IMR-90 (cell line): ENCODE measurements around the gene SNAPC2. TPM values are rescaled to one million over a fixed set of nuclear protein-coding genes. Genes with fewer than 3 reads are reported as not detected.

Experiments
- ATAC-seq: fragments of 200-7000 bp; cut with Tn5 transposase; 2 replicates; pipeline ENCODE4 v1.9.1; 2020; ENCODE audit warnings: low read depth, mild to moderate bottlenecking, moderate library complexity
- BruUV-seq: library from RNA; stranded (reverse); fragments of 400-500 nt; replicated peaks from 2 replicates; lab custom pipeline; 2021; lab: Mats Ljungman, UMichigan
- CTCF ChIA-PET: fragments of 300-600 bp; formaldehyde crosslinking; extraction: SDS; loops from one replicate; lab custom pipeline; 2021; ENCODE audit warnings: antibody characterized with exemption; lab: Yijun Ruan, JAX
- POLR2A ChIA-PET: fragments of 300-600 bp; sonication (Branson Sonifier 250); formaldehyde crosslinking; loops from one replicate; lab custom pipeline; 2022; ENCODE audit warnings: antibody characterized with exemption; ENCODE audit not compliant: unreplicated experiment; lab: Charles Lee
- DNase-seq: peaks from one replicate; pipeline ENCODE4 v3.0.0; 2013
- H2AFZ ChIP-seq: replicated peaks from 2 replicates; pipeline ENCODE3; 2013; ENCODE audit warnings: low read length, mild to moderate bottlenecking; ENCODE audit not compliant: poor library complexity
- H2AK5ac ChIP-seq: 2 replicates; pipeline ENCODE4 v1.6.1; 2013; ENCODE audit warnings: low read depth, low read length, inconsistent platforms
- H2AK9ac ChIP-seq: replicated peaks from 2 replicates; pipeline ENCODE3; 2013; ENCODE audit warnings: mild to moderate bottlenecking, low read depth, low read length, moderate library complexity; ENCODE audit not compliant: poor library complexity
- H2BK120ac ChIP-seq: 2 replicates; pipeline ENCODE4 v1.6.1; 2013; ENCODE audit warnings: low read depth, low read length, inconsistent platforms
- H2BK15ac ChIP-seq: 3 replicates; pipeline ENCODE4 v1.6.1; 2013; ENCODE audit warnings: low read depth, low read length, inconsistent platforms
- H2BK20ac ChIP-seq: 2 replicates; pipeline ENCODE4 v1.6.1; 2013; ENCODE audit warnings: low read depth, mild to moderate bottlenecking, inconsistent platforms, low read length, moderate library complexity
- H2BK5ac ChIP-seq: 2 replicates; pipeline ENCODE4 v1.6.1; 2013; ENCODE audit warnings: mild to moderate bottlenecking, low read depth, low read length, inconsistent platforms; ENCODE audit not compliant: poor library complexity, severe bottlenecking
- H3K14ac ChIP-seq: replicated peaks from 2 replicates; pipeline ENCODE4 v1.6.1; 2013; ENCODE audit warnings: low read depth, low read length, inconsistent platforms
- H3K18ac ChIP-seq: 2 replicates; pipeline ENCODE4 v1.6.1; 2013; ENCODE audit warnings: low read depth, low read length, control low read depth
- H3K23ac ChIP-seq: 2 replicates; pipeline ENCODE4 v1.6.1; 2013; ENCODE audit warnings: low read depth, low read length, inconsistent platforms
- H3K27ac ChIP-seq: 2 replicates; pipeline ENCODE4 v1.5.1; 2013; ENCODE audit warnings: mild to moderate bottlenecking, control low read depth, low read length; ENCODE audit not compliant: insufficient read depth
- H3K27me3 ChIP-seq: 2 replicates; pipeline ENCODE4 v1.6.1; 2013; ENCODE audit warnings: low read length; ENCODE audit not compliant: control insufficient read depth, insufficient read depth
- H3K36me3 ChIP-seq: 2 replicates; pipeline ENCODE4 v1.6.1; 2013; ENCODE audit warnings: low read length, mixed read lengths; ENCODE audit not compliant: control insufficient read depth, insufficient read depth
- H3K4ac ChIP-seq: 2 replicates; pipeline ENCODE4 v1.6.1; 2013; ENCODE audit warnings: low read depth, low read length, inconsistent platforms
- H3K4me1 ChIP-seq: 2 replicates; pipeline ENCODE4 v1.6.1; 2013; ENCODE audit warnings: low read length, mixed read lengths; ENCODE audit not compliant: control insufficient read depth, insufficient read depth
- H3K4me2 ChIP-seq: 2 replicates; pipeline ENCODE4 v1.6.1; 2013; ENCODE audit warnings: low read depth, mild to moderate bottlenecking, control low read depth, low read length, moderate library complexity
- H3K4me3 ChIP-seq: 2 replicates; pipeline ENCODE4 v1.5.1; 2013; ENCODE audit warnings: low read depth, mild to moderate bottlenecking, control low read depth, low read length, moderate library complexity; ENCODE audit not compliant: insufficient read depth
- H3K56ac ChIP-seq: 2 replicates; pipeline ENCODE4 v1.6.1; 2013; ENCODE audit warnings: low read length, inconsistent platforms; ENCODE audit not compliant: insufficient read depth; ENCODE audit errors: extremely low read depth
- H3K79me1 ChIP-seq, 2 experiments: 2 replicates each; pipeline ENCODE4 v1.6.1; 2013; ENCODE audit warnings: low read length in 2 of 2, inconsistent platforms in 1 of 2, low read depth in 1 of 2
- H3K9ac ChIP-seq: 2 replicates; pipeline ENCODE4 v1.6.1; 2013; ENCODE audit warnings: low read depth, low read length, control low read depth
- H3K9me1 ChIP-seq: 2 replicates; pipeline ENCODE4 v1.6.1; 2013; ENCODE audit warnings: low read length, inconsistent platforms; ENCODE audit not compliant: insufficient read depth
- H3K9me3 ChIP-seq: 2 replicates; pipeline ENCODE4 v1.6.1; 2013; ENCODE audit warnings: low read length; ENCODE audit not compliant: control insufficient read depth, insufficient read depth
- H4K20me1 ChIP-seq: 2 replicates; pipeline ENCODE4 v1.6.1; 2013; ENCODE audit warnings: low read length, inconsistent platforms; ENCODE audit not compliant: insufficient read depth
- H4K5ac ChIP-seq: 2 replicates; pipeline ENCODE4 v1.6.1; 2013; ENCODE audit warnings: mild to moderate bottlenecking, low read depth, low read length, control low read depth
- H4K8ac ChIP-seq, 2 experiments: 2 replicates each; pipeline ENCODE4 v1.6.1; 2013; ENCODE audit warnings: low read depth in 2 of 2, low read length in 2 of 2, control low read depth in 1 of 2, inconsistent platforms in 1 of 2
- H4K91ac ChIP-seq: 2 replicates; pipeline ENCODE4 v1.6.1; 2013; ENCODE audit warnings: low read depth, low read length, inconsistent platforms; ENCODE audit not compliant: insufficient read depth
- BHLHE40 ChIP-seq: fragments of 150-350 bp; IDR thresholded peaks from 2 replicates; pipeline ENCODE4 v1.6.1; 2016; ENCODE audit warnings: mild to moderate bottlenecking, low read depth, low read length
- CHD1 ChIP-seq: IDR thresholded peaks from 2 replicates; pipeline ENCODE4 v1.6.1; 2012; ENCODE audit warnings: low read depth, low read length, improper control_type of control experiment
- CTCF ChIP-seq: conservative IDR thresholded peaks from 2 replicates; pipeline ENCODE4 v1.5.1; 2012; ENCODE audit warnings: mild to moderate bottlenecking, low read depth, low read length, improper control_type of control experiment
- FOS ChIP-seq: fragments of 150-350 bp; IDR thresholded peaks from 2 replicates; pipeline ENCODE4 v1.6.1; 2016; ENCODE audit warnings: low read depth, low read length
- MAFK ChIP-seq: IDR thresholded peaks from 2 replicates; pipeline ENCODE4 v1.6.1; 2012; ENCODE audit warnings: low read depth, low read length, improper control_type of control experiment
- MAZ ChIP-seq: IDR thresholded peaks from 2 replicates; pipeline ENCODE4 v1.6.1; 2012; ENCODE audit warnings: low read depth, mild to moderate bottlenecking, low read length, improper control_type of control experiment, moderate library complexity, borderline replicate concordance
- NFE2L2 ChIP-seq: fragments of 150-350 bp; IDR thresholded peaks from 2 replicates; pipeline ENCODE4 v1.6.1; 2016; ENCODE audit warnings: low read depth, mild to moderate bottlenecking, low read length
- POLR2A ChIP-seq: IDR thresholded peaks from 2 replicates; pipeline ENCODE4 v1.6.1; 2012; ENCODE audit warnings: mild to moderate bottlenecking, low read depth, low read length
- RAD21 ChIP-seq: IDR thresholded peaks from 2 replicates; pipeline ENCODE4 v1.6.1; 2012; ENCODE audit warnings: low read length, improper control_type of control experiment
- RCOR1 ChIP-seq: IDR thresholded peaks from 2 replicates; pipeline ENCODE4 v1.6.1; 2012; ENCODE audit warnings: mild to moderate bottlenecking, low read length, improper control_type of control experiment; ENCODE audit not compliant: insufficient replicate concordance
- RFX5 ChIP-seq: IDR thresholded peaks from 2 replicates; pipeline ENCODE4 v1.8.0; 2012; ENCODE audit warnings: low read depth, mild to moderate bottlenecking, low read length, moderate library complexity
- SMC3 ChIP-seq: fragments of 150-350 bp; IDR thresholded peaks from 2 replicates; pipeline ENCODE4 v1.6.1; 2016; ENCODE audit warnings: low read depth, mild to moderate bottlenecking, antibody characterized with exemption, low read length, moderate library complexity
- USF2 ChIP-seq: fragments of 150-350 bp; IDR thresholded peaks from 2 replicates; pipeline ENCODE4 v1.6.1; 2017; ENCODE audit warnings: mild to moderate bottlenecking, antibody characterized with exemption, low read length, low read depth
- WGBS, 2 experiments: methylation state at CpG; one replicate each; pipeline versions ENCODE4 v1.1.5 to v1.1.7; 2013; ENCODE audit warnings: missing lambda C conversion rate in 2 of 2; ENCODE audit not compliant: insufficient read length in 1 of 2; ENCODE audit errors: extremely low coverage in 2 of 2; 5-methylcytosine and 5-hydroxymethylcytosine counted together
- dilution Hi-C: fragments of 300-500 bp; cut with HindIII; formaldehyde crosslinking; loops from one replicate; pipeline ENCODE4 v1.14.3; 2018; ENCODE audit warnings: low sequenced_read_pairs; ENCODE audit not compliant: unreplicated experiment
- in situ Hi-C: fragments of 300-500 bp; cut with MboI; formaldehyde crosslinking; loops from 3 replicates; pipeline ENCODE4 v1.14.3; 2019; ENCODE audit warnings: low sequenced_read_pairs, inconsistent platforms, mixed read lengths
- intact Hi-C: fragments of 100-400 bp; cut with micrococcal nuclease; formaldehyde crosslinking; loops from 2 replicates; pipeline ENCODE4 v1.10.0; 2022
- polyA plus RNA-seq, 3 experiments: library from polyadenylated mRNA; depleted of rRNA; stranded (reverse); fragments of >200 nt; gene quantifications; 2 replicates each; pipeline ENCODE4 v1.2.3, GENCODE V29; 2012; ENCODE audit warnings: low replicate concordance in 1 of 3
- total RNA-seq: library from RNA; depleted of rRNA; stranded (reverse); fragments of >200 nt; gene quantifications from 2 replicates; pipeline ENCODE4 v1.2.3, GENCODE V29; 2012

SNAPC2 gene
- total and polyA plus RNA-seq, 2 of the 4 experiments (the other 2 are of a cell fraction) = 12.5 to 29.2 TPM

GRCh38 chr19:7940841-7941240, 20.7 kb downstream of the SNAPC2 start (continued):
- TF ChIP-seq USF2 (no peak), RCOR1 (no peak)

- Histone ChIP-seq H3K27ac (no peak overlapping the region), H3K14ac (no peak overlapping the region), H3K4me2 (peak overlapping the region; percentile 28; the same call in 1 of the 2 replicates), H2BK20ac (no peak overlapping the region), H3K4me3 (no peak overlapping the region), H3K9me1 (peaks cover 4% of the 10 kb centered on the region; the same call in 1 of the 2 replicates), H3K36me3 (peaks cover 21% of the 10 kb centered on the region), H2AFZ (no peak overlapping the region), H3K4ac (no peak overlapping the region), H3K56ac (no peak overlapping the region), H4K20me1 (no peaks in the 10 kb centered on the region), H3K4me1 (no peaks in the 10 kb centered on the region), H4K5ac (no peak overlapping the region), H2BK120ac (no peak overlapping the region), H3K9me3 (no peaks in the 10 kb centered on the region), H4K8ac (no peak overlapping the region), H2BK15ac (no peak overlapping the region), H3K9ac (no peak overlapping the region), H3K27me3 (no peaks in the 10 kb centered on the region), H3K18ac (no peak overlapping the region), H3K23ac (peak overlapping the region; percentile 17; the same call in 1 of the 2 replicates), H2AK9ac (peak overlapping the region; percentile 22), H2AK5ac (0 out of 2 replicates have a peak overlapping the region, but pooled peaks have one; percentile 4), H4K91ac (no peak overlapping the region), H3K79me1 (peaks cover 11 to 44% of the 10 kb centered on the region in 2 experiments; a peak in 3 of 4 replicates), H2BK5ac (no peak overlapping the region)
- DNase-seq = no peak
- CTCF ChIA-PET = no interaction called here
- WGBS, 2 experiments = 96% methylated on average over 8 of the region's 19 CpGs; no CpG with 5 or more reads in 1 of the 2 experiments
- intact Hi-C loops (loop anchor here (2.0 kb wide), 1 partner anchor 61 kb away; no protein-coding TSS in a partner anchor), dilution Hi-C loops (no loop called here), in situ Hi-C loops (loop anchor here (5.0 kb wide), 1 partner anchor 310 kb away; no protein-coding TSS in a partner anchor)
- no peak for ATAC-seq
- no TSS peak for BruUV-seq
- POLR2A ChIA-PET = no interaction called here
- TF ChIP-seq POLR2A (no peak), FOS (no peak), RAD21 (no peak), RFX5 (no peak), BHLHE40 (no peak), CHD1 (no peak), SMC3 (no peak), NFE2L2 (no peak), RCOR1 (no peak), MAFK (no peak), MAZ (no peak), USF2 (no peak), CTCF (no peak)
Observed at GRCh38 chr19:7941895-7942596, 21.9 kb downstream of the SNAPC2 start.
